Progenitor cell of endocrine pancreas (in vitro differentiated cells): ENCODE data around the gene PNMA8B. TPM values are rescaled to one million over a fixed set of nuclear protein-coding genes. Genes with fewer than 3 reads are reported as not detected.
"Not testable (repeated sequence)": the region's sequence is repeated elsewhere in the genome, so short reads cannot be mapped to it uniquely, and the experiment has no call there.

Experiments
- DNase-seq: peaks from one replicate; pipeline ENCODE4 v3.0.0; 2021; ENCODE audit warnings: low spot score; ENCODE audit not compliant: unreplicated experiment
- H3K27ac Mint-ChIP-seq: 2 replicates; pipeline ENCODE4 v1.8.0; 2021; ENCODE audit warnings: mild to moderate bottlenecking, moderate library complexity, mixed read lengths
- H3K27me3 Mint-ChIP-seq: 2 replicates; pipeline ENCODE4 v1.8.0; 2021; ENCODE audit warnings: mixed read lengths
- H3K36me3 Mint-ChIP-seq: 2 replicates; pipeline ENCODE4 v1.8.0; 2022; ENCODE audit warnings: mixed read lengths; ENCODE audit not compliant: insufficient read depth
- H3K4me1 Mint-ChIP-seq: 2 replicates; pipeline ENCODE4 v1.8.0; 2021; ENCODE audit warnings: low read depth, mixed read lengths
- H3K4me3 Mint-ChIP-seq: 2 replicates; pipeline ENCODE4 v1.8.0; 2021; ENCODE audit warnings: low read depth, mild to moderate bottlenecking, moderate library complexity, mixed read lengths
- H3K9me3 Mint-ChIP-seq: 2 replicates; pipeline ENCODE4 v1.8.0; 2021; ENCODE audit warnings: low read depth, mixed read lengths
- total RNA-seq: library from RNA; stranded (reverse); gene quantifications from 2 replicates; pipeline ENCODE4 v1.2.1, GENCODE V29; 2021
- TF ChIP-seq, protein P1 (sequence below): fragments of 200-600 bp; sonication (generic); IDR thresholded peaks from one replicate; pipeline ENCODE4 v1.5.0; 2021; ENCODE audit warnings: antibody characterized with exemption, mild to moderate bottlenecking; ENCODE audit not compliant: unreplicated experiment

PNMA8B gene
- total RNA-seq, 1 donor from 2014 or later: 2.1 TPM

DNA sequence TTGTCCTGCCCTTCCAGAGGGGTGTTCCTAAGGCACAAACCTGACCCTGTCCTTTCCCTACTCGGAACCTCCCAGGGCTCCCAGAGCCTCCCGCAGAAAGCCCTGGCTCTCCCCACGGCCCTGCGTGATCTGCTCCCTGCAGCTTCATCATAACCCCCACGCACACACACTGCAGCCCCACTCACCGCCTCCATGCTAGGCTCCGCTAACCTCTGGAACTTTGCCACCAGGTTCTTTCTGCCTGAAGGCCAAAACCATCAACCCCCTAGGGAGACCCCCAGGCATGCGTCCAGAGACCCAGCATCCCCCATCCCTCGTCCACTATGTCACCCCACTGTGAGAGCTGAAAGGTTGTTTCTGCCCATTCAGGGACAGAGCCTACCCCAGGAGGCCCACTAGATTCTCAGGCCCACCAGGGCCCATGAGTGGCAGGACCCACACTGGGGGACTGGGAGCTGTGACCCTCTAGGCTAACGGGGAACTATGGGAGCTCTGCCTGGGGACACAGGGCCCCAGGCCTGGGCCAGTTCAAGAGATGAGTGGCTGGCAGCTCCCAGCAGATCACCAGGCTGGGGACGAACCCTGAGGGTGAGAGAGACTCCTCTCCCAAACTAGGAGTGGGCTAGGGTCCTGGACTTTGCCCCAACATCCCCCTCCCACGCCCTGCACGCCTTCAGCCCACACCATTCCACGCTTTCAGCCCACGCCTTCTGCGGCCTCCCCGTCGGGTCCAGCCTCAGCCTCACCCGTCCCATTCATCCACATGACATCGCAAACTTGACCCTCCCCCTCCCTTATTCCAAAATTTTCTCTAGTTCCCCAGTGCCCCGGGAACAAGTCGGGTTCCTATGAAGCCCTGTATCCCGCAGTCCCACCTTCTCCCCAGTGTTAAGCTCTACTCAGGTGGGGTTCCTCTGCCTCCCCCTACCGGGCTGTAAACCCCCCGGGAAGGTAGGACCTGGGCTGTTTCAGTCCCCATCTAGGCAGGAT, 33.2 kb upstream of the PNMA8B start:
- Mint-ChIP-seq H3K27ac (no peak overlapping the region), H3K4me1 (peaks cover 1% of the 10 kb centered on the region), H3K4me3 (no peak overlapping the region), H3K27me3 (peaks cover 18% of the 10 kb centered on the region), H3K36me3 (no peaks in the 10 kb centered on the region), H3K9me3 (no peaks in the 10 kb centered on the region)
- TF ChIP-seq, protein P1, sequence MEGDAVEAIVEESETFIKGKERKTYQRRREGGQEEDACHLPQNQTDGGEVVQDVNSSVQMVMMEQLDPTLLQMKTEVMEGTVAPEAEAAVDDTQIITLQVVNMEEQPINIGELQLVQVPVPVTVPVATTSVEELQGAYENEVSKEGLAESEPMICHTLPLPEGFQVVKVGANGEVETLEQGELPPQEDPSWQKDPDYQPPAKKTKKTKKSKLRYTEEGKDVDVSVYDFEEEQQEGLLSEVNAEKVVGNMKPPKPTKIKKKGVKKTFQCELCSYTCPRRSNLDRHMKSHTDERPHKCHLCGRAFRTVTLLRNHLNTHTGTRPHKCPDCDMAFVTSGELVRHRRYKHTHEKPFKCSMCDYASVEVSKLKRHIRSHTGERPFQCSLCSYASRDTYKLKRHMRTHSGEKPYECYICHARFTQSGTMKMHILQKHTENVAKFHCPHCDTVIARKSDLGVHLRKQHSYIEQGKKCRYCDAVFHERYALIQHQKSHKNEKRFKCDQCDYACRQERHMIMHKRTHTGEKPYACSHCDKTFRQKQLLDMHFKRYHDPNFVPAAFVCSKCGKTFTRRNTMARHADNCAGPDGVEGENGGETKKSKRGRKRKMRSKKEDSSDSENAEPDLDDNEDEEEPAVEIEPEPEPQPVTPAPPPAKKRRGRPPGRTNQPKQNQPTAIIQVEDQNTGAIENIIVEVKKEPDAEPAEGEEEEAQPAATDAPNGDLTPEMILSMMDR: no peak
- DNase-seq: no peak

DNA sequence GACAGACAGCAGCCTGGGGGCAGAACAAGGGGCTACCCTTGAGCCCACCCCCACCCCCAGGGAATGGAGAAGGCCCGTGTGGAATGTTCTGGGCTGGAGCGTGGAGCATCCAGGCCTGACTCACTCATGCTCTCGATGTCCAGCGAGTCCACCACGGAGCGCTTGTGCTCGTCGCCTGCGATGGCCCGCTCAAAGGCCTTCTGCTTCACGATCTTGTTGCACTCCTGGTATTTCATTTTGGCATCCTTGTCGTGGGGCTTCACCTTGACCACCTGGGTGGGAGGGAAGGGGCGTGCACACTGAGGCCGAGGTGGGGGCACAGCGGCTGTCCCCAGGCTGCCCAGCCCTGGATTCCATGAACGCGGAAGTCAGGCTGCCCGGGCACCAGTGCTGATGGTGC, 31.1 kb upstream of the PNMA8B start:
- H3K27ac Mint-ChIP-seq, H3K9me3 Mint-ChIP-seq, H3K4me1 Mint-ChIP-seq, H3K4me3 Mint-ChIP-seq, H3K36me3 Mint-ChIP-seq, DNase-seq: not testable (repeated sequence)
- peaks cover 16% of the 10 kb centered on the region for H3K27me3 Mint-ChIP-seq

DNA sequence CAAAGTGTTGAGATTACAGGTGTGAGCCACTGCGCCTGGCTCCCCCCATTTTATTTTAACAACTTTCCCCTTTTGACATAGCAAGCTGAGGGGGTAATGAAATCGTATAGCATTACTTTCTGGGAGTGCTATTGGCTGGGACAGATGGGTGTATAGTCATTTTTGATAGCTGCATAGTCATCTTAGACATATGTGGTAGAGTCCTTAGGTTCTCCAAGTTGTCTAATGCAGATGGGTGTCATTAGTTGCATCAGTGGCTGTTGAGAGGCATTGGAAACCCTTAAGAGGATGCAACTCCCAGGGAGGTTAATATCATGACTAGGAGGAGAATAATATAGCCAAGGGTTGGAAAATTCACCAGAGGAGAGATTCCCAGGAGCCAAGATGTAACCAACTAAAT, 28.6 kb upstream of the PNMA8B start:
- Mint-ChIP-seq H3K27me3 (peaks cover 8% of the 10 kb centered on the region), H3K36me3 (no peaks in the 10 kb centered on the region), H3K27ac (no peak overlapping the region), H3K4me3 (no peak overlapping the region), H3K4me1 (no peaks in the 10 kb centered on the region), H3K9me3 (no peaks in the 10 kb centered on the region)
- TF ChIP-seq, protein P1: no peak
- DNase-seq: no peak

DNA sequence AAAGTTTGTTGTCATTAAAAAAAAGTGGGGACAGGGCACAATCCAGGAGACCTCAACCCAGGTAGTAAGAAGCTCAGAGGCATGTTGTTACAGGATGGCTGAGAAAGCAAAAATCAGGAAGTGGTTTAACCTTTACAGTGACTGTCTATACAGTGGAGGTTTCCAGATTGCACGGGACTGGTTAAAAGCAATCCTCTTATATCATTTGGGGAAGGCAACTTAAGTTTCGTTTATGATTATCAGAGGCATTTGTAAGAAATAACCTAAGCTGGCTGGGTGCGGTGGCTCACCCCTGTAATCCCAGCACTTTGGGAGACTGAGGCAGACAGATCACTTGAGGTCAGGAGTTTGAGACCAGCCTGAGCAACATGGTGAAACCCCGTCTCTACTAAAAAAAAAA, 27.3 kb upstream of the PNMA8B start:
- not testable (repeated sequence) for DNase-seq, H3K4me1 Mint-ChIP-seq, H3K4me3 Mint-ChIP-seq, H3K27me3 Mint-ChIP-seq, H3K9me3 Mint-ChIP-seq, H3K27ac Mint-ChIP-seq, H3K36me3 Mint-ChIP-seq

DNA sequence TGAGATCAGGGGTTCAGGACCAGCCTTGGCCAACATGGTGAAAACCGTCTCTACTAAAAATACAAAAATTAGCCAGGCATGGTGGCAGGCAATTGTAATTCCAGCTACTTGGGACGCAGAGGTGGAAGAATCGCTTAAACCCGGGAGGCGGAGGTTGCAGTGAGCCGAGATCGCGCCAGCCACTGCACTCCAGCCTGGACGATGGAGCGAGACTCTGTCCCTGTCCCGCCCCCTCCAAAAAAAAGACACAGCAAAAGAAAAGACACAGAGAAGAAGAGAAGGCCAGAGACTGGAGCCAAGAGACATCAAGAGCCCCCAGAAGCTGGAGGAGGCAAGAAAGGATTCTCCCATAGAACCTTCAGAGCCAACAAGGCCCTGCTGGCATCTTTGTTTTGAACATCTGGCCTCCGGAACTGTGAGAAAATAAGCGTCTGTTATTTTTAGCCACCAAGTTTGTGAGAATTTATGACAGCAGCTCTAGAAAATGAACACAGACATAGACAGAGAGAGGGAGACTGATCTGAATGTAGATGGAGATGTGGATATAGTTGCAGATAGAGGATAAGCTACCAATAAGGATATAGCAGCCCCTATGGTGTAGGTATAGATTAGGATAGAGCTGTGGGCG, 25.7 kb upstream of the PNMA8B start:
- H3K27ac Mint-ChIP-seq: no peak overlapping the region
- no peaks in the 10 kb centered on the region for H3K9me3 Mint-ChIP-seq
- H3K4me1 Mint-ChIP-seq: no peaks in the 10 kb centered on the region
- DNase-seq: no peak
- H3K4me3 Mint-ChIP-seq: no peak overlapping the region
- H3K27me3 Mint-ChIP-seq: peaks cover 7% of the 10 kb centered on the region
- TF ChIP-seq, protein P1: no peak
- no peaks in the 10 kb centered on the region for H3K36me3 Mint-ChIP-seq

DNA sequence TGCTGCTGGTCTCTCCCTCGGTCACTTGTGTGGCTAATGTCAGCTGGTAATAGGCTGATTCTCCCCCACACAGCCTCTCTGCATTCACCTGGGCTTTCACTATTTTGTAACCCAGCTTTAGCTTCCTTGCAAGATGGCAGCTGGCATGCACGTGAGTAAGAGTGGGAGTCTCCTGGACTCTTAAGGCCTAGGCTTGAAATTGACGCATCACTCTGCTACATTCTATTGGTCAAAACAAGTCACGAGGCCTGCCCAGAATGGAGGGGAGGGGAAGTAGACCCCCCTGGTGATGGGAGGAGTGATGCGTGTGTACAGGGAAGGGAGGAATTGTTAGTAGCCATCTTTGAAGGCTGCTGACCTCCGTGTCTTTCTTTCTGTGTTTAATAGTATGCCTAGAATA, 24.9 kb upstream of the PNMA8B start:
- H3K9me3 Mint-ChIP-seq: no peaks in the 10 kb centered on the region
- H3K4me3 Mint-ChIP-seq: no peak overlapping the region
- H3K27me3 Mint-ChIP-seq: peaks cover 8% of the 10 kb centered on the region
- H3K27ac Mint-ChIP-seq: no peak overlapping the region
- no peaks in the 10 kb centered on the region for H3K4me1 Mint-ChIP-seq
- TF ChIP-seq, protein P1: no peak
- no peak for DNase-seq
- no peaks in the 10 kb centered on the region for H3K36me3 Mint-ChIP-seq
